GM21786 (cell line): ENCODE data around the gene HAND2.

ENCODE experiments used
- ATAC-seq: cut with Tn5 transposase; IDR thresholded peaks from one replicate; pipeline ENCODE4 v1.9.1; 2021; ENCODE audit not compliant: unreplicated experiment

The HAND2 gene

DNA sequence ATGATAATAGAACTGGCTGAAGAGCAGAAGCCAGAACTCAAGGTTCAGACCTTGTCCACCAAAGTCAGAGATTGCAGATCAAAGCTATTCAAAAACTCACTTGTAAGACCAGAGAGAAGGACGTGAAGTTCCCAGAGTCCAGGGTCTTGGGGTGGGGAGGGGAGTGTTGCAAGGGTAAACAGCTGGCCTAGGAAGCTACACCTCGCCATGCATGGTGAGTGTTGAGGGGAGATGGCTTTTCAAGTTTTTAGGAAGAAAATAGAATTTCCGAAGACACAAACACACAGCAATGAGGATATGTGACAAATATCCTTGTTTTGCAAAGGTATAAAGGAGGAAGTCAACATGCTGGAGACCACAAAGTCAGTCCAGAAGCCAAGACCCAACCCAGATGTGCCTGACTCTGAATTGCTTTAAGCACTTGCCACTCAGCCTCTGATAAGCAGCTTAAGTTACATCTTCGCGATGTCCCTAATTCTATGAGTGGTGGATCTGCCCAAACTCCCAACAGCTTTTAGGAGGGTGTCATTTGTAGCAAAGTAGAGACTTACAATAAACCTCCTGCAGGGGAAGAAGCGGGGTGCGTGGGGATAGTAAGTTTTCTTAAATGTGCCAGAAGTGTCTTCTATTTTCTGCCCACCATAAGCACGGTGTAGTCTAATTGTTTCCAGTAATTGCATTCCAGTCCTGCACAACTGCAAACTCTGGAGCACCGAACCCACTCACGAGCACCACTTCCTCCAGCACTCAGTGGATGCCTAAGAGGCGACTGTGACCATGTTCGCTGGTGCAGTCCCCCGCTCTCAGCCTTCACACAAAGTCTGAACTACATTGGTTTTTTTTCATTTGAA, 26.5 kb downstream of the HAND2 start:
- no peak for ATAC-seq

DNA sequence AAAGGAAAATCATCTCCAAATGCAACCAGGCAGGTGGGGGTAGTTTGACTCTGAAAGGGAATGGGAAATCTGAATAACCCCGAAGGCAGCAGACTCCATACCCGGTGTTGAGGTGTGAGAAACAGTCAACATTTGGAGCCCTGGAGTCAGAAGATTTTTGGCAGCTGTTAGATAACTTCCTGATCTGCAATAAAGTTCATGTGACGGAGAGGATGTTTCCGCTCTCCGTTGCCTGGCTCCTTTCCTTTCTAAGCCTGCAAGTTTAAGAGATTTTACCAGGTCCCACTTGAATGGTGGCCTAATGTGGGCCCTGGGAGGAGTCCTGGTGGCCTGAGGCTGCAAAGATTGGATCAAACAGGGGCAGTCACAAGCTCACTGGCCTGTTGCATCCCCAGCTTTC, 27.7 kb downstream of the HAND2 start:
- ATAC-seq, result no peak

DNA sequence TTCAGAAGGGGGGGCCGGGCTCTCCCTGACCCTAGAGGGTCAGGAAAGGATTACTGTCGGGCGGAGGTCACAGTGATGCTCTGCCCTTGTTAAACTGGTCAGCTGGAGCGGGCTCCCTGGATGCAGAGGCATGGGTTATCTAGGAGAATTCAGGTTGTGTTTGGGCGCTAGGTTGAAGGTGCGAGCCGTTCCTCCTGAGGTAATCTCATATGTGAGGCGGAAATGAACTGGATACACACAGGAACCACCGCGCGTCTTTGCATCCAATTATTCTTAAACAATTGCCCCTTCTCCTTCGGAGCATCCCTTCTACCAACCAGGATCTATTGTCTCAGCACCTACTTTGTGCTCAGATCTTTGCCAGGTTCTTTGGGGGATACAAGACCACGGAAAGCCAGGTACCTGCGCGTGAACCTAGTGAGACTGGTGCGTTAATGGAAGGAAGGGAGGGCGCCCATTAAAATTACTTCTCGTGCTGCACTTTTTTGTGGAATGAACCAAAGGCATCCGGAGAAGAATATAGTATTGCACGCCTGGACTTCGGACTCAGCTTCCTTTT, 28.4 kb downstream of the HAND2 start:
- no peak for ATAC-seq

DNA sequence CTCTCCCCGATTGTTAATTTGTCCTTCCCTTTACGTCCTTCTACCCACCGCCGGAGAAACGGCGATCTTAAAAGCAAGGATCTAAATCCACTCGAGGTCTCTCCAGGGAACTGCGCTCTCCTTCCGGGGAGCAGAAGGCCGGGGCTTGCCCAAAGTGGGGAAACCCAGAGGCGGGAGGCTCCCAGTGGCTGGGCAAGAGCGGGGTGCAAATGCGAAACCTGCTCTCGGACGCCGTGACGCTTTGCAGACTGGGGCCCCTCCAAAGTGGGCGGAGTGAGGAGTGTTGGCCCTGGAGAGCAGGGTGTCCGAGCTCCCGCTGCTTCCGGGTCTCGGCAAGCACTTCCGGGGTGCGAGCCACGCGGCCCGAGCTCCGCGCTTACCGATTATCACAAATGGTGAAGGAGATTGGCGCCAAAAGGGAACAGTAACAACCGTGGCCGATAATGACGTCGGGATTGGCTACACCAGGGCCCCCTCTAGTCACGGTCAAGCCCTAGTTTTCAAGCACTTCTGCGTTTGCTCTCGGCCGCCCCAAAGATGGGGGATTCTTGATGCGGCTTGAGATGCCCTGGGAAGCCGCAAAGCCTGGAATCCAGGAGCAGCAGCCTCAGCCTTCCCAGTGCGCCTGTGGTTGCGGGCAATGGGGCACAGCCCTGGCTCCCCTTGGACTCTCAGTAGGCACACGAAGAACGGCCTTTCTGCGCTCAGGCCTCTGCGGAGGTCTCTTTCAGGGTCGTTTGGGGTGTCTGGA, 29.0 kb downstream of the HAND2 start:
- ATAC-seq, result no peak

DNA sequence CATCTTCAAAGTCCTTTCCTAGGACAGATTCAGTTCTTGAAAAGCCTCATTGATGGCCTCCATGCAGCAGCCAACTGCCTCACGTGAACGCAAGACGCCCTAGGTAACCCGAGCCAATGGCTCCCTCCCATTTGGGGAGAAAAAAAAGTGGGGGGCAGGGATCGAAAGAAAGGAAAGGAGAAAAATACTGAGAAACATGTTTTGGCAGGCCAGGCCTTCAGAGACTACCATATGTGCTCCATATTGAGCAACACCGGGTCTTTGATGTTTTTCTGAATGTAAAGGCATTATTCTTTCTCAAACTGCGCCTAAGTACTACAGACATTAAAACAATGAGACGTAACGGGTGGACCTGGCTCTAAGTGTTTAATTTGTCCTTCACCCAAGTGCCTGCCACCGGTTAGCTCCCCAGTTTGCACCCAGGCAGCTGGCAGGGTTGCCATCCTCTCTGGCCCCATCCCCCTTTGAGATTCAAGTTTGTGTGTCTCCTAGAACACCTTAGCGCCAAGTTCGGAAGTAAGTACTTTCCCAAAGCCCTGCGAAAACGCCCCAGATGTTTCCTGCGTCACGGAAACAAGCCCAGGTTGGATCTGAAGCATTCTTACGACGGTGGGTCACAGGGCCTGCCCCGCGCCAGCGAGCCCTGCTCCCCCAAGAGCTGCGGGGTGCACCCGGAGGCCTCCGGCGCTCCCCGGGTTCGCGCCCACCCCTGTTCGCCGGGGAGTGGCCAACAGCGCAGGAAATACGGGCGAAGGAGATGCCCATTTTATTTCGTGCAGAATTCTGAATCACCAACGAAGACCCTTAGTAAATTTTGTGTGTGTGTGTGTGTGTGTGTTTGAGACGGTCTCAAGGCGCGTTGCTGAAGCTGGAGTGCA, 30.1 kb downstream of the HAND2 start:
- no peak for ATAC-seq

DNA sequence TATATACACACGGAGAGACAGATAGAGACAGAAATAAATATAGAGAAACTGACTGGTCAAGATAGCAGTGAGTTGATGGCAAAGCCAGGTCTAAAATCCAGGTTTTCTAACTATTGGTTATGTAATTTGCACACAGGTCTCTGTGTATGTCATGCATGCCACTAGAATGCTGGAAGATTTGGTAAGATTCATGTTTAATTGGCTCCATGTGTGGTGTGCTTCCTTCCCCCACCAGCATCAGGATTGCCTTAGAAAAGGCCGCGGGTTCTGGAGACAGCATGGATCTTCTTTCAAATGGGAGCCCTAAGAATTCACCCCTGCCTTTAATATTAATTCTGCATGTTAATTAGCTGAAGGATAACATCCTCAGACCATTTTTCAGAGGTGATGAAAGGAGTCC, 31.3 kb downstream of the HAND2 start:
- ATAC-seq, result no peak

DNA sequence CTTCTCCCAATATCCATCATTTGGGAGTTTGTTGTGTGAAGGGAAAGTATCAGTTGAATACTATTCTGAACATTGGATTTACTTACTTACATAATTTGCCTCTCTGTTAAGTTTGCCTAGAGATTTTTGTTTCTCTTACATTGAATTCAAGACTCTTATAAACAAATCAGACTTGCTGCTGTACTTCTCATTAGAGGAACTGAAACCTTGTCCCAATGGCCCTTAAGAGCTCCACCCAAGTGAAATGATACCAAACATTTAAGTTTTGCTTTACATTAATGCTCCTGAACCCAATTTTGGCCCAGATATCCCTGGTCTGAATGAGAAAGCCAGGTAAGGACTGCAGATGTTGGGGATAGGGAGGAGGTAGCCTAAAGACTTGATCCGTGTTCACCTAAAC, 32.0 kb downstream of the HAND2 start:
- ATAC-seq, result peak; percentile 46

DNA sequence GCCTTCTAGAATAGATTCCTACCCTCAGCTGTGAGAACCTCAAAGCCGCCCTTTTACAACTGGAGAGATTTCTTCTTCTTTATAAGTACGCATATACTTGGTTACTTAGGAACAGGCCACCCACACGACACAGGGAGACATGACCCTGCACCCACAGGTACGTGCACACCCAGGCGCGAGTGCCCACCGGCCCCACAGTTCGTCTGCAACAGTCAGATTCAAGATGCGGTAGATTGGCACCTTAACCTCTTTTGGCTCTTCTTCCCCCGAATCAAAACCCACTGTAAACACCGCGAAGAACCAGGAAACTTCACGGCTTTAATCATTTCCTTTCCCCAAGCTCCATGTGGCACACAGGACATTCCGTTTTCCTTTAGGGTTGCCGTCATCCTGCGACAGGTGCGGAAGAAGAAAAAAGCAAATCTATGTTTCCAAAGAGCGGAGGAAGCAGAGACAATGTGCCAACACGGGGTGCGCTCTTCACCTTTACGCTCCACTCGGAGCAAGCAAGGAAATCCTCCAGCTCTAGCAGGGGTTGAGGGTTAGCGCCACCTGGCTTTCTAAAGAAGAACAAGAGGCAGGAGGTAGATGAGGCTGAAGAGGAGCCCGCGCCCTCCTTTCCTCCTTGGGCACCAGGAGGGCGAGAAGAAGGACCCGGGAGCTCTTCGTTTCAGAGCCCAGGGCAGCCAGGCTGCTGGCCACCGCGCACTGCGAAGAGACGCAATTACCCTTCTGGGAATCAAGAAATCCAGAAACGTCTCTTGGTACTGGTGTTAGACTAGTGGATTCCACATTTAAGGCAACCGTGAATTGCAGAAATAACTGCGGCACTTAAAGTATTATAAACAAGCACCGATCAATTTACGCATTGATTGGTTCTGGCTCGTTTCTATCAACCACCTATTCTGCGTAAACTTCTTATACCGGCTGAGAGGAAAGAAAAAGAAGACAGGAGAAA, 35.7 kb downstream of the HAND2 start:
- peak; percentile 96 for ATAC-seq

DNA sequence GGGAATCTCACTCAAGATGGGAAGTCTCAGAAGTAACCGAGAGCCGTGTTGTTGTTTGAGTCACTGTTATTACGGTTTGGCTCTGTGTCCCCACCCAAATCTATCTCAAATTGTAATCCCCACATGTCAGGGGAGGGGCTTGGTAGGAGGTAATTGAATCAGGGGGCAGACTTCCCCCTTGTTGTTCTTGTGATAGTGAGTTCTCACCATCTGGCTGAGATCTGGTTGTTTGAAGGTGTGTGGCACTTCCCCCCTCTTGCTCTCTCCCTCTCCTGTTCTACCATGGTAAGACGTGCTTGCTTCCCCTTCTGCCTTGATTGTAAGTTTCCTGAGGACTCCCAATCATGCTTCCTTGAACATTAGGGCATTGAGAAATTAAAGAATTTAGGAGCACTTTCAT, 37.0 kb downstream of the HAND2 start:
- no peak for ATAC-seq

DNA sequence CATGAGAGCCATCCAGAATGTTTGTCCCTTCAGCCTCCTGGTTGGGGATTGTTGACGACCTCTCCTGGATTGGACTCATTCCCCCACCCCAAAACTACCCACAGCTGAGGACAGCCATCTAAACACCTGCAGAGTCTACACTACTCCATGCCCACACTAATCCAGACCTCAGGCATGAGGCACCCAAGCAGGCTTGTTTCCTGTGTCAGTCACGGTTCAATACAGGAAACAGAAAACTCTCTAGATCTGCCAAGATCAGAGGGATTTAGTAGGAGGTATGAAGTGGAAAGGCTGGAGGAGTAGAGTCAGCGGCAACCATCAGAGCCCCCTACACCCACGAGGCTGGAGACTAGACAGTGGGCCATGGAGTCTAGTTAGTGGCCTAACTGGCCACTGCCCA, 37.7 kb downstream of the HAND2 start:
- ATAC-seq, result no peak

DNA sequence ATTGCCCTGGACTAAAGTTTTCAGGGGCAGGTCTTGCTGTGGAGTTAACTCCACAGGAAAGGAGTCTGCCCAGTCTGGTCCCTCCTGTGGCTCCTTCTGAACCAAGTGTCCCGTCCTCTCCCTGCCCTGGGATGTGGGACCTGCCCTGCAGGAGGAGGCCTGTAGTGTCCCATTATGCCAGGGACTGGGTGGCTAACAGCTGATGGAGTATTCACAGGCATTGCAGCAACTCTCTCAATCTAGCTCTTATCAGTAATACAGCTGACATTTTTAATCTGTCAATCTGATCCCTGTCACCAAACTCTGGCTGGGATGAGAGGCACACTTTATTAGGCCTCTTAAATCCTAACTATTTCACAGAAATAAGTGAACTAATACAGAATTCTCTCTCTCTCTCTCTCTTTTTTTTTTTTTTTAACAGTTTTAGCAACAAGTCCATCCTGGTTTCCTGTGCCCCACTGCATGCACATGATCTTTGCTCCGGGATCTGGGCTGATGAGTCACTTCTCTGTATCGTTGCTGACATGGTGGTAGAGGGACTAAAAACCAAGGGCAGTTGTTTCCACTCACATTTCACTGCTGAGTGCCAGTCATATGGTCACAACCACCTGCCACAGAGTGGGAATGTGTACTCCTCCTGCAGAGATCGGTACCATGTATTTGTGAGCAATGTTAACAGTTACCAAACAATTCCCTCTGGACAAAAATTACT, 39.1 kb downstream of the HAND2 start:
- no peak for ATAC-seq

DNA sequence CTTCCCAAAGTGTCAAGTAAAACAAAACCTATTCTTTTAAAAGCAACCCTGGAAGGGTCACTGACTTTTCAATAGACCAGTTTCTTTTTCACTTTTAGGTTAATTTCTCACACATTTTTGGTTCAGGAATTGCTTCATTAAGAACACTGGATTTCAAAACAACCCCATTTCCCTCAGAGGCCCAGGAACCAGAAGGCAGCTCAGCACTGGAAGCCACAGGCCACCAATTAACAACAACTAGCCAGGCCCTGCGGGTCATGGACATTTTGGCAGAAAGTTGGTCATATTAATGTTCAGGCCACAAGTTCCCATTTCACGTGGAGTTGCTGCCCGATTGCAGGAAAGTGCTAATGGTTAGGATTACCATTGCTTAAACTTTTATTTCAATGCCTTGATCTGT, 39.8 kb downstream of the HAND2 start:
- ATAC-seq, result no peak

DNA sequence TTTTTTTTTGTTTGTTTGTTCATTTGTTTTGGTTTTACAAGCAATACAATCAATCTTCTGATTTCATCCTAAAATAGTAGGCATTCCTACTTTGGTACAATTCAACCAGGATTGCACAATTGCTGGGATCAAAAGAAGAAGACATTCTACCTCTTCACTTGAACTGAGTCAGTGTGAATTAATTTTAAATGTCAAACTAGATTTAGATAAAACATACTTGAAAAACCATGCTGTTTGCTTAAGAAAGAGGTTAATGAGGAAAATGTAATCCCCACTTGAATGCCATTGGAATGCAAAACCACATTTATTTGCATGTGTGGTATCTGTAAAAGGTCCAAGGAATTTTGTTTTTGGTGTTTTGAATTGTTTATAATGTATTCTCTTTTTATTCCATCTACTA, 40.5 kb downstream of the HAND2 start:
- no peak for ATAC-seq

DNA sequence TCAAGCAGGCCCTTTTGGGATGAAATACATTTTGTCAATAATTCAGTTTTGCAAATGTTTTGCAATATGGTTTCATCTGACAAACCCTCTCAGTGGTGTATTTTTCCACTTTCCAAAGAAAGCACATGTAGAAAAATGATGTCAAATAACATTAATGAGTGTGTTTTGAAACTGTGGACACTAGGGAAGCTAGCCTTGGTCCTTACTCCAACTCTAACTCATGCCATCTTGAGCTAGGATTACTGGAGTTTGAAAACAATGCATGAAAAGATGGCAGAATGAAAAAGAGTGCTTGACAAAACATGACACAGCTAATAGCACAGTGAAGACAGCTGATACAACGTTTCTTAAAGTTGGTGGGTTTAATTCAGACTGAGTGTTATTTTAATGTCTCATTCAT, 41.4 kb downstream of the HAND2 start:
- no peak for ATAC-seq

DNA sequence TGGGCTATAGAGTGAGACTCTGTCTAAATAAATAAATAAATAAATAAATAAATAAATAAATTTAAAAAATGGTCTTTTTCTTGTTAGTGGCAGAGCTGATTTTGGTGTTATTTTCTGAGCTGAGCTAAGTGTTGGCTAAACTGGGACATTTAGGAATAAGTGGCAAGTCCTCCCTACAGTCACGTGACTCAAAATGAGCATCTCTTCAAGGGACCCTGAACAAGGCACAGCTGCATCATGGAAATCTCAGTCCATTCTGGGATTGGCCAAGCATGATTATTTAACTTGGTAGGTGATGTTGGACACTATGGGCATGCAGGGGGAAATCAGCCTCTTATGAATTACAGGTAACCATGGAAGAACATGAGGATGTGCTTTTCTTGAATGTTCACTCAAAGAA, 42.0 kb downstream of the HAND2 start:
- ATAC-seq, result no peak

DNA sequence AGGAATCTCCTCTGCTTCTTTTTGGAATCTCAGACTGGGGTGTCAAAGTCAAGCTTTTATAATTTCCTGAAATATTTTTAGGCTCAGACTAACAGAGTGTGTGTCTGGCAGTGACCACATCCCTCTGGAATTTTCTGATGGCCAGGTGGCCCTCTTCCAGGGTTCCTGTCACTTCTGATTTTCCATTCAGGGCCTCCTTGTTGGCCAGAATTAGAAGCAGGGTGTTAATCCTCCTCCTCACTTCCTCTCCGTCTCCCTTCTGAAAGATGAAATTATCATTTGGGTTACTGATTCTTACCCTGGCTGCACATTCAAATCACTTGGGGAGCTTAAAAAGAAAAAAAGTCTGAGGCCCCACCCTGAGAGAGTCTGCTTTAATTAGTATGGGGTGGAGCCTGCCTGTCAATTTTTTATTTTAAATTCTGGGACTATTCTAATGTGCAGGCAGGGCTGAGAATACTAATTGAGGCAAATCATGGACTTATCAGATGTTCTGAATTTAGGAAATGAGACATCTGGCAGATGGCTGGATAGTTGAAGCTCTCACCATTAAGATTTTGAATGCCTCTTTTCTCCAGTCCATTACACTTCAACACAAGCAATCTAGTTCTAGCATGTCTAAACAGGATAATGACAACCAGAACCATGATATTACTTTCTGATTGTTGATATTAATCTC, 43.2 kb downstream of the HAND2 start:
- ATAC-seq, result no peak

DNA sequence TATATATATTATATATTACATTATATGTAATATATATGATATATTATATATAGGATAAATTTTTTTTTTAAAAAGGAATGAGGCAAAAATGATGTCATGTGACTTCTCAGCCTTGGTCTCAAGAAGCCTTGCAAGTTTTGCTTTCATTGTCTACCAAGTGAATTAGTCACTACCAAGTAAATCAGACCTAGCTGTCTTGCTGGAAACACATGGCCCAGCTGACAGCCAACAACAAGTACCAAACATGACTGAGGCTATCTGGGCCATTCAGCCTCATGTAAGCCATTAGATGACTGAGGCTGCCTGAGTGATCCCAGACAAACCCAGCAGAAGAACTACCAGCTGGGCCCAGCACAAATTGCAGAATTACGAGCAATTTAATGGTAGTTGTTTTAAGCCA, 44.9 kb downstream of the HAND2 start:
- no peak for ATAC-seq

DNA sequence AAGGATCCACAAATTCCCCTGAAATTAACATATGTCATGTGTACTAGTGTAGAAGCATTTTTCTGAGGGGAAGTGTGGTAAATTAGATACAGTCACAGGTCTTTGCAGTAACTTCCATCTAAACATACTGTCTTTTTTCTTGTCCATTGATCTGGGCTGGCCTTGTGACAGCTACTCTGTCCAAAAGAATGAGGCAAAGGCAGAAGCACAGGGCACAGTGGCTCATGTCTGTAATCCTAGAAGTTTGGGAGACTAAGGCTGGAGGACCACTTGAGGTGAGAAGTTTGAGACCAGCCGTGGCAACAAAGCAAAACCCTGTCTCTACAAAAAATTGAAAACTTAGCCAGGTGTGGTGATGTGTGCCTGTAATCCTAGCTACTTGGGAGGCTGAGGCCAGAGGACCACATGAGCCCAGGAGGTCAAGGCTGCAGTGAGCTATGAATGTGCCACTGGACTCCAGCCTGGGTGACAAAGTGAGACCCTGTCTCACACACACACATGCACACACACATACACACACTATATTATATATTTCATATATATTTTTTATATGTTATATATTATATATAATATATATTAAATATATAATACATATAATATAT, 47.6 kb downstream of the HAND2 start:
- no peak for ATAC-seq

DNA sequence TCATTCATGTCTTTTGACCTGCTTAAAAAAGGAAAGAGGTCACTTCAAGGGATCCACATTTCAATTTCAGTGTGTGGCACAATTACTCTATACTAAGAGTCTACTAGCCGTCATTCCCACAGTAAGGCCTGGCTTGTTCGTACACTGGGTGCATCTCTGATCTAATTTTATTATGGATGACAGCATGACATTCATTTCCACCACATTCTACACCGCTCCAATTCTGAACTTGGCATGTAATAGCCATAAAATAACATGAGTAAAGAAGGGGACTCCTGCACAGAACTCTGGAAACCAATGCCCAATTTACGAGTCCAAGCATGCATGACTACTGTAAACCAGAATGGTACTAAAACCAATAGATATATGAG, 51.1 kb downstream of the HAND2 start:
- no peak for ATAC-seq
